AG04450 (cell line): ENCODE measurements around the gene GLCCI1. TPM values are rescaled to one million over a fixed set of nuclear protein-coding genes. Genes with fewer than 3 reads are reported as not detected.
"Not testable (repeated sequence)": the region's sequence is repeated elsewhere in the genome, so short reads cannot be mapped to it uniquely, and the experiment has no call there.

Experiments
- CTCF ChIA-PET: fragments of 300-600, 350-600 bp; formaldehyde crosslinking; extraction: SDS; loops from one replicate; lab custom pipeline; 2022; ENCODE audit warnings: antibody characterized with exemption, inconsistent platforms; lab: Charles Lee
- POLR2A ChIA-PET: fragments of 350-600 bp; formaldehyde crosslinking; extraction: SDS; loops from one replicate; lab custom pipeline; 2021; ENCODE audit warnings: antibody characterized with exemption, inconsistent platforms; lab: Yijun Ruan, JAX
- DNase-seq: peaks from one replicate; pipeline ENCODE4 v3.0.0-alpha.2; 2011; ENCODE audit warnings: low read depth, low spot score
- H3K27ac ChIP-seq: one replicate; pipeline ENCODE4 v1.5.1; 2012; ENCODE audit warnings: low read depth, low read length, control low read depth
- H3K27me3 ChIP-seq: one replicate; pipeline ENCODE4 v1.6.0; 2012; ENCODE audit warnings: low read length; ENCODE audit not compliant: control insufficient read depth, insufficient read depth
- H3K4me3 ChIP-seq: 2 replicates; pipeline ENCODE4 v1.5.1; 2011; ENCODE audit warnings: mild to moderate bottlenecking, low read depth, low read length, control low read depth
- H3K9me3 ChIP-seq: 2 replicates; pipeline ENCODE4 v1.5.1; 2012; ENCODE audit warnings: low read length; ENCODE audit not compliant: control insufficient read depth, insufficient read depth
- CTCF ChIP-seq: IDR thresholded peaks from 2 replicates; pipeline ENCODE4 v1.5.1; 2011; ENCODE audit warnings: low read depth, low read length, control low read depth, inconsistent platforms
- polyA plus RNA-seq: library from polyadenylated mRNA; depleted of rRNA; stranded (reverse); fragments of >200 nt; gene quantifications from 2 replicates; pipeline ENCODE4 v1.2.3, GENCODE V29; 2011

Gene GLCCI1
- polyA plus RNA-seq, 1 experiment = 13.5 TPM

GRCh38 chr7:8037151-8037550 lies 68.6 kb downstream of the GLCCI1 start:
- no peak overlapping the region for H3K27ac ChIP-seq
- TF ChIP-seq CTCF = no peak
- ChIA-PET CTCF (no interaction called here), POLR2A (no interaction called here)
- H3K9me3 ChIP-seq = no peaks in the 10 kb centered on the region
- H3K4me3 ChIP-seq = no peak overlapping the region
- no peak for DNase-seq
- H3K27me3 ChIP-seq = no peaks in the 10 kb centered on the region

GRCh38 chr7:8040768-8041369 lies 72.3 kb downstream of the GLCCI1 start:
- no peak for TF ChIP-seq CTCF
- CTCF ChIA-PET = interaction anchor here (1.7 kb wide), 1 partner anchor 360 kb away, joined by 7 read pairs; no protein-coding TSS in a partner anchor

GRCh38 chr7:8042796-8043535 lies 74.4 kb downstream of the GLCCI1 start:
- no peak for TF ChIP-seq CTCF
- POLR2A ChIA-PET = no interaction called here
- peak; percentile 50 for DNase-seq
- H3K4me3 ChIP-seq = no peak overlapping the region
- H3K27ac ChIP-seq = no peak overlapping the region
- no peaks in the 10 kb centered on the region for H3K27me3 ChIP-seq
- H3K9me3 ChIP-seq = no peaks in the 10 kb centered on the region
- CTCF ChIA-PET = interaction anchor here (0.6 to 1.6 kb wide), 3 partner anchors 141 to 362 kb away, joined by 3 read pairs; no protein-coding TSS in a partner anchor

More at GRCh38 chr7:8040768-8041369, 72.3 kb downstream of the GLCCI1 start:
- POLR2A ChIA-PET = no interaction called here
- Histone ChIP-seq H3K9me3 (no peaks in the 10 kb centered on the region), H3K4me3 (no peak overlapping the region), H3K27ac (no peak overlapping the region), H3K27me3 (no peaks in the 10 kb centered on the region)
- DNase-seq = no peak

- no peaks in the 10 kb centered on the region for H3K27me3 ChIP-seq
- DNase-seq = no peak
- no peak overlapping the region for H3K4me3 ChIP-seq
- POLR2A ChIA-PET = no interaction called here
- no peak for TF ChIP-seq CTCF
- no peaks in the 10 kb centered on the region for H3K9me3 ChIP-seq
- CTCF ChIA-PET = no interaction called here
- no peak overlapping the region for H3K27ac ChIP-seq
Observed at GRCh38 chr7:8044761-8045430, 76.3 kb downstream of the GLCCI1 start.

- H3K27me3 ChIP-seq, POLR2A ChIA-PET, DNase-seq, CTCF ChIA-PET, H3K27ac ChIP-seq, H3K9me3 ChIP-seq, H3K4me3 ChIP-seq: not testable (repeated sequence)
Observed at GRCh38 chr7:8048067-8048466, 79.5 kb downstream of the GLCCI1 start.
